Measurements from ENCODE around the gene MYOG. TPM values are rescaled to one million over a fixed set of nuclear protein-coding genes. Genes with fewer than 3 reads are reported as not detected.

MYOG gene
- total and polyA plus RNA-seq, 2 experiments from 2014 or later: not detected

DNA sequence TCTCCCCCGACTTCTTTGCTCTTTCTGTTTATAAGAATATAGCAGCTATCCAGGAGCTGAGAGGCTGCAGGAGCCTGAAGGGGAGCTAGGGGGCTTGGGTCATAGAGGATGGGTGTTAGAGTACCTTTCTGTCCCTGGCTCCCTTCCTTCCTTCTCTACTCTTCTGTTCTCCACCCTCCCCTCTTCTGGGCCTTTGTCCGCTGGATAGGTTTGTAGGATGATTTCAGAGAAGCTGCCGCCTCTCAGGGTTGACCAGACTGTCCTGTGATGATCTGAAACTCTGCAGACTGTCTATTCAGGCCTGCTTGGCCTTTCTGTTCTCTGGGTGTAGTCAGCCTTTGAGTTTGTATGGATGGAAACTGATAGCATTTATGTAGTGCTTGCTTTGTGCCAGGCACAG lies 33.2 kb downstream of the MYOG start:
- TF ChIP-seq STAT1 (IDR thresholded peaks at IDR 0.05; ENCODE audit: unreplicated experiment) (no peak), JUNB (IDR thresholded peaks at IDR 0.05; ENCODE audit: unreplicated experiment) (no peak), ZNF331 (CRISPR knock-in tag; IDR thresholded peaks at IDR 0.05; ENCODE audit: low read depth) (no peak), CREB1 (CRISPR knock-in tag; IDR thresholded peaks at IDR 0.05; ENCODE audit: low read depth) (no peak), EZH2 (IDR thresholded peaks at IDR 0.05; ENCODE audit: low read depth, unreplicated experiment) (no peak), EZH2phosphoT487 (IDR thresholded peaks at IDR 0.05; ENCODE audit: unreplicated experiment) (no peak), POLR2AphosphoS5 (IDR thresholded peaks at IDR 0.05; ENCODE audit: low read depth) (no peak), NANOG (IDR thresholded peaks at IDR 0.05; ENCODE audit: borderline replicate concordance) (no peak), ZNF114 (CRISPR knock-in tag; IDR thresholded peaks at IDR 0.05) (no peak)
- TF ChIP-seq, protein P1, sequence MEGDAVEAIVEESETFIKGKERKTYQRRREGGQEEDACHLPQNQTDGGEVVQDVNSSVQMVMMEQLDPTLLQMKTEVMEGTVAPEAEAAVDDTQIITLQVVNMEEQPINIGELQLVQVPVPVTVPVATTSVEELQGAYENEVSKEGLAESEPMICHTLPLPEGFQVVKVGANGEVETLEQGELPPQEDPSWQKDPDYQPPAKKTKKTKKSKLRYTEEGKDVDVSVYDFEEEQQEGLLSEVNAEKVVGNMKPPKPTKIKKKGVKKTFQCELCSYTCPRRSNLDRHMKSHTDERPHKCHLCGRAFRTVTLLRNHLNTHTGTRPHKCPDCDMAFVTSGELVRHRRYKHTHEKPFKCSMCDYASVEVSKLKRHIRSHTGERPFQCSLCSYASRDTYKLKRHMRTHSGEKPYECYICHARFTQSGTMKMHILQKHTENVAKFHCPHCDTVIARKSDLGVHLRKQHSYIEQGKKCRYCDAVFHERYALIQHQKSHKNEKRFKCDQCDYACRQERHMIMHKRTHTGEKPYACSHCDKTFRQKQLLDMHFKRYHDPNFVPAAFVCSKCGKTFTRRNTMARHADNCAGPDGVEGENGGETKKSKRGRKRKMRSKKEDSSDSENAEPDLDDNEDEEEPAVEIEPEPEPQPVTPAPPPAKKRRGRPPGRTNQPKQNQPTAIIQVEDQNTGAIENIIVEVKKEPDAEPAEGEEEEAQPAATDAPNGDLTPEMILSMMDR (conservative IDR thresholded peaks at IDR 0.05; ENCODE audit: low read depth in 2 of 2): no peak
- TF ChIP-seq, protein P2, sequence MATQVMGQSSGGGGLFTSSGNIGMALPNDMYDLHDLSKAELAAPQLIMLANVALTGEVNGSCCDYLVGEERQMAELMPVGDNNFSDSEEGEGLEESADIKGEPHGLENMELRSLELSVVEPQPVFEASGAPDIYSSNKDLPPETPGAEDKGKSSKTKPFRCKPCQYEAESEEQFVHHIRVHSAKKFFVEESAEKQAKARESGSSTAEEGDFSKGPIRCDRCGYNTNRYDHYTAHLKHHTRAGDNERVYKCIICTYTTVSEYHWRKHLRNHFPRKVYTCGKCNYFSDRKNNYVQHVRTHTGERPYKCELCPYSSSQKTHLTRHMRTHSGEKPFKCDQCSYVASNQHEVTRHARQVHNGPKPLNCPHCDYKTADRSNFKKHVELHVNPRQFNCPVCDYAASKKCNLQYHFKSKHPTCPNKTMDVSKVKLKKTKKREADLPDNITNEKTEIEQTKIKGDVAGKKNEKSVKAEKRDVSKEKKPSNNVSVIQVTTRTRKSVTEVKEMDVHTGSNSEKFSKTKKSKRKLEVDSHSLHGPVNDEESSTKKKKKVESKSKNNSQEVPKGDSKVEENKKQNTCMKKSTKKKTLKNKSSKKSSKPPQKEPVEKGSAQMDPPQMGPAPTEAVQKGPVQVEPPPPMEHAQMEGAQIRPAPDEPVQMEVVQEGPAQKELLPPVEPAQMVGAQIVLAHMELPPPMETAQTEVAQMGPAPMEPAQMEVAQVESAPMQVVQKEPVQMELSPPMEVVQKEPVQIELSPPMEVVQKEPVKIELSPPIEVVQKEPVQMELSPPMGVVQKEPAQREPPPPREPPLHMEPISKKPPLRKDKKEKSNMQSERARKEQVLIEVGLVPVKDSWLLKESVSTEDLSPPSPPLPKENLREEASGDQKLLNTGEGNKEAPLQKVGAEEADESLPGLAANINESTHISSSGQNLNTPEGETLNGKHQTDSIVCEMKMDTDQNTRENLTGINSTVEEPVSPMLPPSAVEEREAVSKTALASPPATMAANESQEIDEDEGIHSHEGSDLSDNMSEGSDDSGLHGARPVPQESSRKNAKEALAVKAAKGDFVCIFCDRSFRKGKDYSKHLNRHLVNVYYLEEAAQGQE (IDR thresholded peaks at IDR 0.05; ENCODE audit: unreplicated experiment): no peak
- TF ChIP-seq, protein P3, sequence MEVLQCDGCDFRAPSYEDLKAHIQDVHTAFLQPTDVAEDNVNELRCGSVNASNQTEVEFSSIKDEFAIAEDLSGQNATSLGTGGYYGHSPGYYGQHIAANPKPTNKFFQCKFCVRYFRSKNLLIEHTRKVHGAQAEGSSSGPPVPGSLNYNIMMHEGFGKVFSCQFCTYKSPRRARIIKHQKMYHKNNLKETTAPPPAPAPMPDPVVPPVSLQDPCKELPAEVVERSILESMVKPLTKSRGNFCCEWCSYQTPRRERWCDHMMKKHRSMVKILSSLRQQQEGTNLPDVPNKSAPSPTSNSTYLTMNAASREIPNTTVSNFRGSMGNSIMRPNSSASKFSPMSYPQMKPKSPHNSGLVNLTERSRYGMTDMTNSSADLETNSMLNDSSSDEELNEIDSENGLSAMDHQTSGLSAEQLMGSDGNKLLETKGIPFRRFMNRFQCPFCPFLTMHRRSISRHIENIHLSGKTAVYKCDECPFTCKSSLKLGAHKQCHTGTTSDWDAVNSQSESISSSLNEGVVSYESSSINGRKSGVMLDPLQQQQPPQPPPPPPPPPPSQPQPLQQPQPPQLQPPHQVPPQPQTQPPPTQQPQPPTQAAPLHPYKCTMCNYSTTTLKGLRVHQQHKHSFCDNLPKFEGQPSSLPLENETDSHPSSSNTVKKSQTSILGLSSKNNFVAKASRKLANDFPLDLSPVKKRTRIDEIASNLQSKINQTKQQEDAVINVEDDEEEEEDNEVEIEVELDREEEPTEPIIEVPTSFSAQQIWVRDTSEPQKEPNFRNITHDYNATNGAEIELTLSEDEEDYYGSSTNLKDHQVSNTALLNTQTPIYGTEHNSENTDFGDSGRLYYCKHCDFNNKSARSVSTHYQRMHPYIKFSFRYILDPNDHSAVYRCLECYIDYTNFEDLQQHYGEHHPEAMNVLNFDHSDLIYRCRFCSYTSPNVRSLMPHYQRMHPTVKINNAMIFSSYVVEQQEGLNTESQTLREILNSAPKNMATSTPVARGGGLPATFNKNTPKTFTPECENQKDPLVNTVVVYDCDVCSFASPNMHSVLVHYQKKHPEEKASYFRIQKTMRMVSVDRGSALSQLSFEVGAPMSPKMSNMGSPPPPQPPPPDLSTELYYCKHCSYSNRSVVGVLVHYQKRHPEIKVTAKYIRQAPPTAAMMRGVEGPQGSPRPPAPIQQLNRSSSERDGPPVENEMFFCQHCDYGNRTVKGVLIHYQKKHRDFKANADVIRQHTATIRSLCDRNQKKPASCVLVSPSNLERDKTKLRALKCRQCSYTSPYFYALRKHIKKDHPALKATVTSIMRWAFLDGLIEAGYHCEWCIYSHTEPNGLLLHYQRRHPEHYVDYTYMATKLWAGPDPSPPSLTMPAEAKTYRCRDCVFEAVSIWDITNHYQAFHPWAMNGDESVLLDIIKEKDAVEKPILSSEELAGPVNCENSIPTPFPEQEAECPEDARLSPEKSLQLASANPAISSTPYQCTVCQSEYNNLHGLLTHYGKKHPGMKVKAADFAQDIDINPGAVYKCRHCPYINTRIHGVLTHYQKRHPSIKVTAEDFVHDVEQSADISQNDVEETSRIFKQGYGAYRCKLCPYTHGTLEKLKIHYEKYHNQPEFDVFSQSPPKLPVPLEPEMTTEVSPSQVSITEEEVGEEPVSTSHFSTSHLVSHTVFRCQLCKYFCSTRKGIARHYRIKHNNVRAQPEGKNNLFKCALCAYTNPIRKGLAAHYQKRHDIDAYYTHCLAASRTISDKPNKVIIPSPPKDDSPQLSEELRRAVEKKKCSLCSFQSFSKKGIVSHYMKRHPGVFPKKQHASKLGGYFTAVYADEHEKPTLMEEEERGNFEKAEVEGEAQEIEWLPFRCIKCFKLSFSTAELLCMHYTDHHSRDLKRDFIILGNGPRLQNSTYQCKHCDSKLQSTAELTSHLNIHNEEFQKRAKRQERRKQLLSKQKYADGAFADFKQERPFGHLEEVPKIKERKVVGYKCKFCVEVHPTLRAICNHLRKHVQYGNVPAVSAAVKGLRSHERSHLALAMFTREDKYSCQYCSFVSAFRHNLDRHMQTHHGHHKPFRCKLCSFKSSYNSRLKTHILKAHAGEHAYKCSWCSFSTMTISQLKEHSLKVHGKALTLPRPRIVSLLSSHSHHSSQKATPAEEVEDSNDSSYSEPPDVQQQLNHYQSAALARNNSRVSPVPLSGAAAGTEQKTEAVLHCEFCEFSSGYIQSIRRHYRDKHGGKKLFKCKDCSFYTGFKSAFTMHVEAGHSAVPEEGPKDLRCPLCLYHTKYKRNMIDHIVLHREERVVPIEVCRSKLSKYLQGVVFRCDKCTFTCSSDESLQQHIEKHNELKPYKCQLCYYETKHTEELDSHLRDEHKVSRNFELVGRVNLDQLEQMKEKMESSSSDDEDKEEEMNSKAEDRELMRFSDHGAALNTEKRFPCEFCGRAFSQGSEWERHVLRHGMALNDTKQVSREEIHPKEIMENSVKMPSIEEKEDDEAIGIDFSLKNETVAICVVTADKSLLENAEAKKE (CRISPR knock-in tag; IDR thresholded peaks at IDR 0.05): no peak
- TF ChIP-seq, protein P4, sequence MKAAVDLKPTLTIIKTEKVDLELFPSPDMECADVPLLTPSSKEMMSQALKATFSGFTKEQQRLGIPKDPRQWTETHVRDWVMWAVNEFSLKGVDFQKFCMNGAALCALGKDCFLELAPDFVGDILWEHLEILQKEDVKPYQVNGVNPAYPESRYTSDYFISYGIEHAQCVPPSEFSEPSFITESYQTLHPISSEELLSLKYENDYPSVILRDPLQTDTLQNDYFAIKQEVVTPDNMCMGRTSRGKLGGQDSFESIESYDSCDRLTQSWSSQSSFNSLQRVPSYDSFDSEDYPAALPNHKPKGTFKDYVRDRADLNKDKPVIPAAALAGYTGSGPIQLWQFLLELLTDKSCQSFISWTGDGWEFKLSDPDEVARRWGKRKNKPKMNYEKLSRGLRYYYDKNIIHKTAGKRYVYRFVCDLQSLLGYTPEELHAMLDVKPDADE (IDR thresholded peaks at IDR 0.05): no peak
- no peak overlapping the region; the same call in 1 of the 2 replicates for H3K4me2 ChIP-seq
- H3K4me1 ChIP-seq (ENCODE audit: insufficient read depth): peaks cover 52% of the 10 kb centered on the region
- H3K36me3 Mint-ChIP-seq (ENCODE audit: low read depth): no peaks in the 10 kb centered on the region; the same call in 2 of the 3 replicates
- no peaks in the 10 kb centered on the region for H3K9me3 Mint-ChIP-seq
- no peaks in the 10 kb centered on the region for H3K36me3 ChIP-seq (ENCODE audit: insufficient read depth)
- H2AFZ ChIP-seq: no peak overlapping the region
- DNase-seq (ENCODE audit: low spot score) (no peak), ATAC-seq (no peak)
- H3K4me3 ChIP-seq: no peak overlapping the region
- H3F3A ChIP-seq (replicated peaks; ENCODE audit: low read depth): peaks cover 14% of the 10 kb centered on the region; the same call in 1 of the 2 replicates
- H3K27me3 Mint-ChIP-seq (ENCODE audit: insufficient read depth, low read depth, poor library complexity): peaks cover 11% of the 10 kb centered on the region
- no peaks in the 10 kb centered on the region for H3K27me3 ChIP-seq (ENCODE audit: insufficient read depth)
- H3K27ac ChIP-seq (ENCODE audit: low read depth): no peak overlapping the region
- H3K9me2 ChIP-seq (ENCODE audit: insufficient read depth): no peaks in the 10 kb centered on the region
- H3K79me2 ChIP-seq (replicated peaks; ENCODE audit: insufficient read depth): no peaks in the 10 kb centered on the region
- H3K27ac Mint-ChIP-seq: no peak overlapping the region
- H4K20me1 ChIP-seq (replicated peaks; ENCODE audit: insufficient read depth): no peaks in the 10 kb centered on the region
- H3K4me3 Mint-ChIP-seq: no peak overlapping the region
- peaks cover 66% of the 10 kb centered on the region for H3K4me1 Mint-ChIP-seq
